GM18519 (cell line): Measurements from ENCODE around the gene MGAT5.
A peak's percentile ranks its signal among the peaks of the same experiment; 100 is the strongest.

Experiments used
- ATAC-seq: cut with Tn5 transposase; IDR thresholded peaks from one replicate; pipeline ENCODE4 v1.9.1; 2021; ENCODE audit warnings: mild to moderate bottlenecking, moderate library complexity; ENCODE audit not compliant: unreplicated experiment, low FRiP score

Gene MGAT5

GRCh38 chr2:134324947-134325346, 71.1 kb downstream of the MGAT5 start:
- no peak for ATAC-seq

DNA sequence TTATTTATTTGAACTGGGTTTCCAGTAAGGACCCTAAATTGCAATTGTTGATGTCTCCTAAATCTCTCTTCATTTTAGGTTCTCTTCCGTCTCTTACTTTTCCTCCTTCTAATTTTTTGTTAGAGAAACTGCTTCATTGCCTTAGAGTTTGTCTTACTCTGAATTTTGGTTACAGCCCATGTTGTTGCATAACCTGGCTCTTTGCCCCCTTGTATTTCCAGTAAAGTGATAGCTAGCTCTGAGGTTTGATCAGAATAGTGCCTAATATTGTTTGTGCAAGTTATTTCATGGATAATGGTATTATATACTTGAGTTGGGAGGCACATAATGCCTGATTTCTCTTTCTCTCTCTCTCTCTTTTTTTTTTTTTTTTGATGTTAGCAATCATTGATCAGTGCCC, 71.8 kb downstream of the MGAT5 start:
- ATAC-seq: no peak

- ATAC-seq: no peak
Observed at GRCh38 chr2:134327367-134327766, 73.5 kb downstream of the MGAT5 start.

DNA sequence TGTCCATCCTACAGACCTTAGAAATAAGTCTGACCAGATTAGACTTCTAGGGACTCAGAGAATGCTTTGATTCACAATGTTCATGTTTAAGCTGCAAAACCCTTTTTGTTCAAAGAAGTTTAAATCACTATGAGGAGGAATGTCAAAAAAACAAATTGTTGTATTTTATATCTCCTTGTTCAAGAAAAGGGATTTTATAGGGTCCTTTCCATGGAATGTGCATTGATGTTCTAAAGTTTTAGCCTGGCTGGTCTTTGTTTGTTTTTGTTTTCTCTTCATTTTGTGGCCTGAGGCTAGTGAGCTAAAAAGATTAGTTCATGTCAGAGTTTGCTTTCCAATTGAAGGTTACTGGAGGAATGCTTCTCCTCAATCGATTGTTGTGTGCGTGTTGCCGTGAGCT, 77.2 kb downstream of the MGAT5 start:
- ATAC-seq: no peak

DNA sequence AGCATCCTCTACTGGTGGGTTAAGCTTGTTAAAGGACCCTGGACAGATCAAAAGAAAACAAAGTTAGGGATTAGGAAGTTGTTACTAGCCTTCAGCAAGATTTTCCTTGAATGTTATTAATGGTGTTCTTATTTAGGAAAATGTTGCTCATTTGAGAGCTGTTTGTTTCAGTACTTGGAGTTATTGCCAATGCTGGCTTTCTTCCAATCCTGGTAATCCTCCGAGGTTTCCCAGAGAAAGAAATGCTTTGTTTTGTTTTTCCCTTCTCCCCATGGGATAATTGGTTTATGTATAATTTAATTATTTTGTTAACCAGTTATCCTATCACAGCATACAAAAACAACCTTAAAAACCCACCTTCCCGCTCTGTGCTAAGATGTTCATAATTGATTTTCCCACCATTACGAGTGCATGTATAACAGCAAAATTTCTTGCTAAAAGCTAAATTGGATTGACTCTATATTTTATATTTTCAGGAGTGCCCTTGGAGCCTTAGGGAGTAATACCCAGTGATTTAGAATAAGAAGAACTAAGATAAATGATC, 79.8 kb downstream of the MGAT5 start:
- ATAC-seq: no peak

DNA sequence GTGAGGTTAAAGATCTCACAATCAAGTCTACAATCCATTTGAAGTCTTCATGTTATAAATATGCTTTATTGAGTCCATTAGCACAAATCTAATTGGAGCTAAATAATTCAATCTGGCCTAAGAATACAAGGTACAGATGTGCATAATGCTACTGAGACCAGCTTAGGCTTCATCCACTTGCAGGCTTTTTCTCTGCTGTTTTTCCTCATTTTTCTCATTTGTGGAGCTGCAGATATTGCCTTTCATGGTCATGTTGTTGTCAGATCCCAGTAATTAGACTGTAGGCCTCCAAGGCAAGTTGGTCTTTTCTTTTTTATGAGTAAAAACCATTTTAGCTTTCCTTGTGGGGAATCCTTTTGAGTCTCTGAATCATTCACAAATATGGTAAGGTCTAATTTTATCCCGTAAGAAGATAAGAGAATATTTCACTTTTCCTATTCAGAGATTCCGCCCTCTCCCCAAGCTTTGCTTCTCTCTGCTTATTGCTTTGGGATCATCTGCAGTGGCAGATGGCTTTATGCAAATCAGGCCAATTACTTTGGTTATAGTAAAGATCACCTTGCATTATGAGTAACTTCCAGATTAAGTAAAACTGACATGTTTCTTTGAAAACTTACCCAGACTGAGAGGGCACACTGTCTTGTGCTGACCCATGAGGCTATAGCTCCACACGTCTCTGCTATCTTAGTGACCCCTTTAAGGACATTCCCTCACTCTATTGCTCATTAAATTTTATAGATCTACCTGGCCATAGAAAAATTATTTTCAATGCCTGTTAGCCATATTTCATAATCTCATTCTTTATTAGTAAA, 80.9 kb downstream of the MGAT5 start:
- no peak for ATAC-seq

DNA sequence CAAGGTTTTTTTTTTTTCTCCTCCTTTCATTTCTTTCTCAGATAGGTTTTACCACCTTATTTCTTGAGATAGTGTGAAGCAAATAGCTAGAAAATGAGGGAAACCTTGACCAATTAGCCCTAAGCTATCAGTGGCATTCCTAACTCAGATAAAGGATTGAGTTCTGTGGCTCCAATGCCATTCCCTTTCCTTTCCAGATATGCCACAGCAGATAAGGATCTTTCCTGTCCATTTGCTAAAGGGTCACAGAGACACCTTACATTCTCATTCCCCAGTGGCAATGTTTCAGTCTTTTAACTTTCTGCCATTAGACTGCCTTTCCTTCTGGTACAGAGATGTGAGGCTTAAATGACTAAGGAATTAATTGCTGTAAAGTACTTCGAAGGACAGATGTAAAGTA, 81.7 kb downstream of the MGAT5 start:
- ATAC-seq: no peak

DNA sequence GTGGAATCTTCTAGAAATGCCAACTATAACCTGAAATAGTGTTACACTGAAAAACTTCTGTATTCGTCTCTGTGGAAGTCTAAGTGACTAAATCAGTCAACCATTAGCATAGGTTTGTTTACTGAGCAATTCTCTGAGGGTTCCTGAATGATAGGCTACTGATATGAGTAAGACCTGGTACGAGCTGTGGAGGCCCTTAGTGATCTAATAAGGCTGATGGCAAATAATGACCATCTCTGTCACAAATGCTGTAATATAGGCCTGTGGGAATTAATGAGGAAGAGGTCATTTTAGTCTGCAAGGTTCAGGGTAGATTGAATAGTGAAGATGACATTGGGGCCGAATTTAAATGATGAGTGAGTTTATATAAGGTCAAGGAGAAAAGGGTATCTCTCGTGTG, 82.5 kb downstream of the MGAT5 start:
- ATAC-seq: peak; percentile 96

GRCh38 chr2:134336921-134337320, 83.0 kb downstream of the MGAT5 start:
- no peak for ATAC-seq

- no peak for ATAC-seq
Observed at GRCh38 chr2:134337631-134338030, 83.8 kb downstream of the MGAT5 start.

DNA sequence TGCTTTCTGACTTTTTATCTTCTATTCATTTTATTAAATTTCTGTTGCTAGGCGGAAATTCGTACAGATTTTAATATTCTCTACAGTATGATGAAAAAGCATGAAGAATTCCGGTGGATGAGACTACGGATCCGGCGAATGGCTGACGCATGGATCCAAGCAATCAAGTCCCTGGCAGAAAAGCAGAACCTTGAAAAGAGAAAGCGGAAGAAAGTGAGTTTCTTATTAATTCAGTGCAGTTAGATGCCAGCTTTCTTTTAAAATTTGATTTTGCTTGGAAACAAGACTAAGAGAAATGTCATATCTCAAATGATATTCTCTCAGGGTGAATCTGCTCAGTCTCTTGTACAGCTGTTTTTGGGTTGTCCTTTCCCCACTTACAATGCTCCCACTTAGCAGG, 84.3 kb downstream of the MGAT5 start:
- ATAC-seq: no peak

- ATAC-seq: no peak
Observed at GRCh38 chr2:134341476-134341875, 87.6 kb downstream of the MGAT5 start.

- ATAC-seq: no peak
Observed at GRCh38 chr2:134344954-134345697, 91.3 kb downstream of the MGAT5 start.

DNA sequence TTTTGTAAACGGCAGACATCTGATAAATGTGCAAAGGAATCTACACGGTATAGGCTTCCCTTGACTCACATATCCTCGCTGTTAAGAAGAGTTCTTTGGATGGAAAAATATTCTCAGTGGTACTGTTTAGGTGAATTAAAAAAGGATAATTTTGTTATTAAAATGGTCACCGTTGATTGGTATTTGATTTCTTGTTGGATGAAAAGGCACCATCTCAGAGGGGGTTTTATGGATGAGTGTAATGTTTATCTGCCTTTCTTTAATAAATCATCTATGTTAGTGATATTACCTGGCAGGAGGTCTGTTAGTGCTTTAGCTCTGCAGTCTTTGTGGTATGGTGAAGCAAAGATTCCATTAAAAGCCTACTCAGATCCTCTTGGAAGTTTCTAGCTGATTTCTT, 92.3 kb downstream of the MGAT5 start:
- ATAC-seq: no peak

DNA sequence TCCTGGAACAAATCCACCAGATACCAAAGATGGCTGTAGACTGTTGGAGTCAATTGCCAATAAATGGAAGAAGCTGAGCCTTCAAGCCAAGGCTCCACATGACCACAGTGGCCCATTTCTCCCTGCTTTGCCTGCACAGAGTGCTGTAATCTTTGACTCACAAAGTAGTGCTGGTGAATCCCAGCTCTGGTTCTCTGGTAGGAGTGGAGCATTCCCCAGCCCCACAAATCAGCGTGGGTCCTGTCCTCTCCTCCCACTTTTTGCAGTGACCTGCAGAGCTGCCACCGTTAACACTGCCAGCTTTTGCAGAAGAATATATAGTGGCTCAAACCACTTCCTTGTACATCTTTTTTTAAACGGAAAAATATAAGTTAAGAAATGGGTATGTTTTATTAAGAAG, 93.9 kb downstream of the MGAT5 start:
- ATAC-seq: no peak

DNA sequence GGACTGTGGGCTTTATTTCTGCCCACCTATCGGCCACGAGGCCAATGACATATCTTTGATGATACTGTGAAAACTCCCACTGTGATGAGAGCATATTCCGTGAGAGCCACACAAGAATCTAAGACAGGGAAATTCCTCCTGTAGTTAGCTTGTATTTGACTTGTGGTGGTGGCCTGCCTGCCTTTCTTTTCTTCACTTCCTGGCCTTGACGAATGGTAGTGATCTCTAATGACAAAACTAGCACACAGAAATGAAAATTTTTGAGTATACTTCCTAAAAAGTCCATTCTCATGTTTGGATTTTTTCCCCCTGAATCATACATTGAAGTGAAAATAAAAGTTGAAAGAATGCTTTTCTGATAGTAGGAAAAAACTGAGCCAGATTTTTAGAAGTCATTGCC, 94.4 kb downstream of the MGAT5 start:
- ATAC-seq: no peak

DNA sequence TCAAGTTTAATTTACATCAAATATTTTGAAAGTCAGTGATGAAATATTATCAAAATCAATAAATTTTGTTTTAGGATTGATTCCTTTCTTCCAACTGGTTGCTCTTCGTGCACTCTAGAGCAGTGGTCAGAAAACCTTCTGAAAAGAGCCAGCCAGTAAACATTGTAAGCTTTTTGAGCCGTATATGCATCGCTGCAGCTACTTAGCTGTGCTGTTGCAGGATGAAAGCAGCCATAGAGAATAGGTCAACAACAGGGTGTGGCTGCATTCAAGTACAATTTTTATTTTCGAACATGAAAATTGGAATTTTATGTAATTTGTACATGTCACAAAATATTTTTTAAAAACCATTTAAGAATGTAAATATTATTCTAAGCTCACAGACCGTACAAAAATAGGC, 94.9 kb downstream of the MGAT5 start:
- ATAC-seq: no peak

GRCh38 chr2:134351016-134351415, 97.1 kb downstream of the MGAT5 start:
- no peak for ATAC-seq

DNA sequence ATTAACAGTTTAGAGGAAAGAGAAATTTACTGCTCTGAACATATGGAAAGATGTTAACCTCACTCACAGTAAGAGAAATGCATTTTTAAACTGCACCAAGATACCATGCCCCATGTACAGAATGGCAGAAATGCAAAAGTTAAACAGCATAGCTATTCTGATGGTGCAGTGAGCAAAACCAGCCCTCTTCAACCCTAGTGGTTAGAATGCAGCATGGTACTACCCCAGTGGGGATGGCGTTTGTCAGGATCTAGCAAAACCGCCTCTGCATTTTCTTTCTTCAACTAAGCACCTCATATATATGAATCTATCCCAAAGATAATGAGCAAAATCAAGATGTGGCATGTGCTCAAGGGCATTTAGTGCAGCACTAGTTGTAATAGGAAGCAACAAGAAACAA, 98.0 kb downstream of the MGAT5 start:
- ATAC-seq: no peak

GRCh38 chr2:134352844-134353243, 99.0 kb downstream of the MGAT5 start:
- ATAC-seq: no peak

- no peak for ATAC-seq
Observed at GRCh38 chr2:134354611-134355010, 100.7 kb downstream of the MGAT5 start.

DNA sequence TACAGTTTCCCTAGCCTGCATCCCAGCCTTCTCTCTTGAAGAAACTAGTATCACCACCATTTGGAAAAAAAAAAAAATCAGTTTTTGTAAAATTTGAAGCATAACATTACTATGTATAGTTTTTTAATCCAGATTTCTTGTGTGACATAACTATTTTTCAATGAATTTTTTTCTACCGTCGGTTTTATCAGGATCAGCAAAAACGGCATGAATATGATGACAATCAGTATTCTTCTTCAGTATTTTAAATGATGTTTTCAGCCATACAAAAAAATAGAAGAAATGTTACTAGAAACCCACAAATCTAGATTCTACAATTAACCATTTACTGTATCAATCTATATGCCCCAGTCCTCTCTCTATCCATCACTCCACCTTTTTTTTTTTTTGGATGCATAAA, 103.9 kb downstream of the MGAT5 start:
- no peak for ATAC-seq
